H1 (cell line): ENCODE data around the gene TBCD. TPM values are rescaled to one million over a fixed set of nuclear protein-coding genes. Genes with fewer than 3 reads are reported as not detected.
A peak's percentile ranks its signal among the peaks of the same experiment; 100 is the strongest.

Source experiments
- CTCF ChIA-PET: fragments of 300-600 bp; sonication (Branson Sonifier 250); formaldehyde crosslinking; loops from one replicate; lab custom pipeline; 2021; ENCODE audit not compliant: partially characterized antibody; lab: Charles Lee
- POLR2A ChIA-PET: fragments of 300-600 bp; sonication (Branson Sonifier 250); formaldehyde crosslinking; loops from one replicate; lab custom pipeline; 2021; ENCODE audit warnings: inconsistent platforms; ENCODE audit not compliant: partially characterized antibody; lab: Charles Lee
- DNase-seq, 2 experiments: peaks; one replicate each; pipeline versions ENCODE4 v3.0.0 to v3.0.0-alpha.2; 2010 to 2022; ENCODE audit warnings: low spot score in 2 of 2, low read depth in 1 of 2, mixed read lengths in 1 of 2
- FAIRE-seq: peaks from 2 replicates; lab custom pipeline; 2011; peaks lifted over from hg19 to GRCh38; lab: Jason Lieb, UNC
- H2AFZ ChIP-seq: 2 replicates; pipeline ENCODE4 v1.8.1; 2012; ENCODE audit warnings: low read length, inconsistent platforms
- H2AK5ac ChIP-seq: 2 replicates; pipeline ENCODE4 v1.6.1; 2013; ENCODE audit warnings: low read depth, low read length
- H2BK120ac ChIP-seq: replicated peaks from 2 replicates; pipeline ENCODE3; 2013; ENCODE audit warnings: low read depth, low read length, inconsistent platforms
- H2BK12ac ChIP-seq: 2 replicates; pipeline ENCODE4 v1.6.1; 2013; ENCODE audit warnings: low read depth, low read length
- H2BK15ac ChIP-seq: 2 replicates; pipeline ENCODE4 v1.6.1; 2013; ENCODE audit warnings: low read length
- H2BK20ac ChIP-seq: 2 replicates; pipeline ENCODE4 v1.6.1; 2013; ENCODE audit warnings: low read length
- H2BK5ac ChIP-seq: 2 replicates; pipeline ENCODE4 v1.6.1; 2013; ENCODE audit warnings: low read depth, low read length
- H3K14ac ChIP-seq: 2 replicates; pipeline ENCODE4 v1.6.1; 2013; ENCODE audit warnings: inconsistent platforms; ENCODE audit not compliant: insufficient read length
- H3K18ac ChIP-seq: 2 replicates; pipeline ENCODE4 v1.6.1; 2013; ENCODE audit warnings: low read length; ENCODE audit errors: extremely low read depth
- H3K23ac ChIP-seq: 2 replicates; pipeline ENCODE4 v1.6.1; 2013; ENCODE audit warnings: inconsistent platforms; ENCODE audit not compliant: insufficient read length
- H3K23me2 ChIP-seq: 2 replicates; pipeline ENCODE4 v1.6.1; 2013; ENCODE audit warnings: low read depth, low read length
- H3K27ac ChIP-seq: 2 replicates; pipeline ENCODE4 v1.6.1; 2011; ENCODE audit warnings: low read depth, low read length, inconsistent platforms
- H3K27me3 ChIP-seq, 4 experiments: replicated peaks in 1 of 4; 1 replicate in 1 of 4; 2 replicates in 3 of 4; pipeline versions ENCODE4 v1.6.1 to v1.8.1; 2011 to 2013; ENCODE audit warnings: low read length in 3 of 4, mild to moderate bottlenecking in 3 of 4, inconsistent platforms in 2 of 4, mixed read lengths in 2 of 4, moderate library complexity in 1 of 4; ENCODE audit not compliant: control insufficient read depth in 3 of 4, insufficient read depth in 3 of 4; ENCODE audit errors: extremely low read depth in 1 of 4
- H3K36me3 ChIP-seq, 4 experiments: 2 replicates each; pipeline versions ENCODE4 v1.6.1 to v1.8.1; 2011 to 2013; ENCODE audit warnings: mild to moderate bottlenecking in 4 of 4, low read length in 3 of 4, moderate library complexity in 2 of 4, control low read depth in 1 of 4, inconsistent platforms in 1 of 4; ENCODE audit not compliant: insufficient read depth in 4 of 4, control insufficient read depth in 2 of 4
- H3K4ac ChIP-seq: replicated peaks from 2 replicates; pipeline ENCODE3; 2013; ENCODE audit warnings: low read length, low read depth, mixed read lengths, inconsistent platforms; ENCODE audit not compliant: insufficient read length
- H3K4me1 ChIP-seq, 4 experiments: replicated peaks in 1 of 4; 1 replicate in 1 of 4; 2 replicates in 3 of 4; pipeline versions ENCODE4 v1.6.1 to v1.8.1; 2011 to 2013; ENCODE audit warnings: low read length in 3 of 4, inconsistent platforms in 2 of 4, mixed read lengths in 1 of 4; ENCODE audit not compliant: insufficient read depth in 4 of 4, control insufficient read depth in 3 of 4
- H3K4me2 ChIP-seq, 2 experiments: 2 replicates each; pipeline versions ENCODE4 v1.6.1 to v1.8.1; 2011 to 2013; ENCODE audit warnings: low read depth in 2 of 2, low read length in 2 of 2, control low read depth in 1 of 2, inconsistent platforms in 1 of 2, mild to moderate bottlenecking in 1 of 2; ENCODE audit not compliant: insufficient read depth in 1 of 2
- H3K4me3 ChIP-seq, 4 experiments: fragments of 200-600, 300-600 bp in 1 of 4; sonication (generic), shearing (Covaris generic), sonication (Bioruptor Twin) in 1 of 4; 2 replicates each; pipeline versions ENCODE4 v1.5.1 to v1.8.1; 2011 to 2016; ENCODE audit warnings: low read length in 4 of 4, low read depth in 3 of 4, control low read depth in 2 of 4, inconsistent platforms in 2 of 4, mild to moderate bottlenecking in 2 of 4, mixed read lengths in 1 of 4, moderate library complexity in 1 of 4; ENCODE audit not compliant: insufficient read depth in 2 of 4; ENCODE audit errors: extremely low read depth in 1 of 4
- H3K56ac ChIP-seq: replicated peaks from 2 replicates; pipeline ENCODE3; 2013; ENCODE audit warnings: low read depth, mild to moderate bottlenecking, mixed read lengths, low read length, inconsistent platforms; ENCODE audit not compliant: insufficient read length
- H3K79me1 ChIP-seq: 2 replicates; pipeline ENCODE4 v1.6.1; 2013; ENCODE audit warnings: low read depth, low read length, control low read depth
- H3K79me2 ChIP-seq, 2 experiments: 2 replicates each; pipeline versions ENCODE4 v1.6.1 to v1.8.1; 2012 to 2013; ENCODE audit warnings: low read length in 2 of 2, mild to moderate bottlenecking in 2 of 2, inconsistent platforms in 1 of 2; ENCODE audit not compliant: insufficient read depth in 2 of 2, control insufficient read depth in 1 of 2
- H3K9ac ChIP-seq, 4 experiments: replicated peaks in 1 of 4; 1 replicate in 1 of 4; 2 replicates in 3 of 4; pipeline versions ENCODE4 v1.6.1 to v1.8.1; 2011 to 2013; ENCODE audit warnings: low read depth in 3 of 4, low read length in 3 of 4, control low read depth in 2 of 4, mild to moderate bottlenecking in 2 of 4, moderate library complexity in 2 of 4, inconsistent platforms in 1 of 4; ENCODE audit errors: extremely low read depth in 1 of 4
- H3K9me3 ChIP-seq, 2 experiments: 2 replicates each; pipeline versions ENCODE4 v1.6.1 to v1.8.1; 2012 to 2013; ENCODE audit warnings: mild to moderate bottlenecking in 2 of 2, moderate library complexity in 2 of 2, control low read depth in 1 of 2, inconsistent platforms in 1 of 2, low read depth in 1 of 2, low read length in 1 of 2, mixed read lengths in 1 of 2; ENCODE audit not compliant: insufficient read depth in 2 of 2
- H4K20me1 ChIP-seq, 2 experiments: replicated peaks in 1 of 2; 2 replicates each; pipeline versions ENCODE3 to v1.8.1; 2011 to 2013; ENCODE audit warnings: inconsistent platforms in 2 of 2, low read length in 2 of 2, mild to moderate bottlenecking in 1 of 2; ENCODE audit not compliant: insufficient read depth in 2 of 2, control insufficient read depth in 1 of 2
- H4K5ac ChIP-seq: 2 replicates; pipeline ENCODE4 v1.6.1; 2013; ENCODE audit warnings: low read length, low read depth, mixed read lengths, inconsistent platforms; ENCODE audit not compliant: insufficient read length
- H4K8ac ChIP-seq: 2 replicates; pipeline ENCODE4 v1.8.0; 2013; ENCODE audit warnings: mild to moderate bottlenecking, moderate library complexity, low read length, inconsistent platforms; ENCODE audit not compliant: insufficient read depth; ENCODE audit errors: extremely low read depth
- H4K91ac ChIP-seq: replicated peaks from 2 replicates; pipeline ENCODE3; 2013; ENCODE audit warnings: low read length, mixed read lengths, inconsistent platforms; ENCODE audit not compliant: insufficient read length
- BRCA1 ChIP-seq: IDR thresholded peaks from 2 replicates; pipeline ENCODE4 v1.6.1; 2012; ENCODE audit warnings: low read depth, low read length, improper control_type of control experiment
- CEBPB ChIP-seq: IDR thresholded peaks from 2 replicates; pipeline ENCODE4 v1.6.1; 2012; ENCODE audit warnings: low read depth, low read length
- EZH2 ChIP-seq: fragments of 200-600 bp; sonication (generic); IDR thresholded peaks from 2 replicates; pipeline ENCODE4 v1.7.1; 2012; ENCODE audit warnings: low read depth, mild to moderate bottlenecking, moderate library complexity, low read length, inconsistent platforms; ENCODE audit not compliant: severe bottlenecking
- MAFK ChIP-seq: IDR thresholded peaks from 2 replicates; pipeline ENCODE4 v1.6.1; 2012; ENCODE audit warnings: low read depth, mild to moderate bottlenecking, improper control_type of control experiment, low read length
- RBBP5 ChIP-seq: IDR thresholded peaks from 2 replicates; pipeline ENCODE4 v1.7.1; 2012; ENCODE audit warnings: low read depth, mild to moderate bottlenecking, inconsistent platforms, low read length, moderate library complexity, borderline replicate concordance
- SIRT6 ChIP-seq: IDR thresholded peaks from one replicate; pipeline ENCODE4 v1.7.1; 2012; ENCODE audit warnings: low read length, inconsistent platforms
- SIX5 ChIP-seq: IDR thresholded peaks from 2 replicates; pipeline ENCODE4 v1.6.1; 2011; ENCODE audit warnings: mild to moderate bottlenecking, low read depth, low read length
- SRF ChIP-seq: IDR thresholded peaks from 2 replicates; pipeline ENCODE4 v1.6.1; 2011; ENCODE audit warnings: mild to moderate bottlenecking, low read depth, low read length, moderate library complexity
- SUZ12 ChIP-seq: fragments of 200-600 bp; sonication (generic); IDR thresholded peaks from 2 replicates; pipeline ENCODE4 v1.6.1; 2012; ENCODE audit warnings: mild to moderate bottlenecking, inconsistent platforms, low read length, moderate library complexity, mixed read lengths
- TAF7 ChIP-seq: optimal IDR thresholded peaks from 2 replicates; pipeline ENCODE3; 2011; ENCODE audit warnings: low read depth, mild to moderate bottlenecking, inconsistent platforms, low read length, moderate library complexity, borderline replicate concordance
- WGBS, 2 experiments: shearing (Covaris generic) in 1 of 2; methylation state at CpG; one replicate each; pipeline versions ENCODE4 v1.1.6 to v1.1.7; 2013 to 2015; ENCODE audit warnings: low lambda C conversion rate in 2 of 2, mixed read lengths in 2 of 2, inconsistent platforms in 1 of 2, low coverage in 1 of 2, missing lambda C conversion rate in 1 of 2; ENCODE audit not compliant: insufficient replicate concordance in 2 of 2, insufficient coverage in 1 of 2, insufficient read length in 1 of 2; ENCODE audit errors: extremely low coverage in 1 of 2, missing lambda C conversion rate in 1 of 2; 5-methylcytosine and 5-hydroxymethylcytosine counted together
- polyA plus RNA-seq, 7 experiments: library from polyadenylated mRNA; depleted of rRNA in 3 of 7; stranded (reverse) in 5 of 7; unstranded in 2 of 7; fragments of >200 nt in 5 of 7; fragments of 200-250 nt in 2 of 7; gene quantifications; 1 replicate in 5 of 7; 2 replicates in 1 of 7; 4 replicates in 1 of 7; pipeline versions ENCODE4 v1.2.1 to v1.2.3, GENCODE V29; 2011 to 2013; ENCODE audit warnings: missing spikeins in 2 of 7, mixed read lengths in 2 of 7
- total RNA-seq: library from RNA; stranded (reverse); fragmentation: NEBNext Ultra II Directional; extraction: Animal tissue kit (Norgen Biotek cat#: 25700); gene quantifications from 2 replicates; pipeline ENCODE4 v1.2.1, GENCODE V29; 2021

The TBCD gene
- total and polyA plus RNA-seq, 2 of the 8 experiments (the other 6 are each of a cell fraction or from before 2014, with no cell fraction given), result 118 to 162 TPM

GRCh38 chr17:82756166-82756565 lies 4.3 kb downstream of the TBCD start:
- no peak for DNase-seq
- 0 out of 2 replicates have a peak overlapping the region, but pooled peaks have one; percentile 14 for H3K27ac ChIP-seq
- no peak overlapping the region for H2BK120ac ChIP-seq
- peaks cover 8 to 18% (median 14%) of the 10 kb centered on the region in 4 experiments for H3K4me1 ChIP-seq
- no peak overlapping the region; the same call in 1 of the 2 replicates for H2BK12ac ChIP-seq
- no peak overlapping the region for H3K14ac ChIP-seq
- H4K20me1 ChIP-seq, result peaks cover 1 to 3% of the 10 kb centered on the region in 2 experiments
- H3K23me2 ChIP-seq, result peaks cover 11% of the 10 kb centered on the region
- no peak for TF ChIP-seq RBBP5
- TF ChIP-seq SUZ12, result no peak
- TF ChIP-seq EZH2, result no peak
- TF ChIP-seq MAFK, result no peak
- no peak for TF ChIP-seq SIRT6
- TF ChIP-seq TAF7, result no peak
- no peak for TF ChIP-seq SRF
- TF ChIP-seq BRCA1, result no peak
- TF ChIP-seq CEBPB, result no peak
- TF ChIP-seq SIX5, result no peak
- H3K4me2 ChIP-seq, result peak overlapping the region; percentile 67 to 84; a peak in 3 of 4 replicates
- no peak overlapping the region for H3K56ac ChIP-seq
- H2AFZ ChIP-seq, result no peak overlapping the region
- H3K9me3 ChIP-seq, result no peaks in the 10 kb centered on the region
- H3K4ac ChIP-seq, result peak overlapping the region; percentile 46
- H3K79me1 ChIP-seq, result peaks cover 7% of the 10 kb centered on the region
- H3K36me3 ChIP-seq, result peaks cover 0 to 10% (median under 1%) of the 10 kb centered on the region in 4 experiments; a peak in 3 of 8 replicates
- H4K8ac ChIP-seq, result peak overlapping the region; percentile 93
- H2BK5ac ChIP-seq, result 0 out of 2 replicates have a peak overlapping the region, but pooled peaks have one; percentile 39
- peak overlapping the region; percentile 68 for H3K18ac ChIP-seq
- H3K79me2 ChIP-seq, result peaks cover 0 to 53% of the 10 kb centered on the region in 2 experiments; a peak in 2 of 4 replicates
- no peak overlapping the region for H2BK20ac ChIP-seq
- H4K5ac ChIP-seq, result peak overlapping the region; percentile 51
- FAIRE-seq, result no peak
- peak overlapping the region in 1 of 4 experiments; percentile 51; a peak in 2 of 8 replicates for H3K4me3 ChIP-seq
- H3K9ac ChIP-seq, result no peak overlapping the region; a peak in 1 of 7 replicates
- 93% methylated on average over 3 of the region's 7 CpGs; no CpG with 5 or more reads in 1 of the 2 experiments for WGBS, 2 experiments
- POLR2A ChIA-PET, result interaction anchor here (0.6 to 2.0 kb wide), 6 partner anchors 9 to 95 kb away, joined by 3 to 4 read pairs (median 4); no protein-coding TSS in a partner anchor
- CTCF ChIA-PET, result interaction anchor here (0.6 to 3.4 kb wide), 9 partner anchors 11 to 88 kb away, joined by 3 to 22 read pairs (median 7); no protein-coding TSS in a partner anchor
- peak overlapping the region; percentile 94; the same call in 1 of the 2 replicates for H2AK5ac ChIP-seq
- H3K27me3 ChIP-seq, result no peaks in the 10 kb centered on the region; a peak in 2 of 7 replicates
- H2BK15ac ChIP-seq, result peak overlapping the region; percentile 75; the same call in 1 of the 2 replicates
- H3K23ac ChIP-seq, result no peak overlapping the region
- no peak overlapping the region for H4K91ac ChIP-seq
